HK-2 (cell line): ENCODE data around the gene PCGF1.
A peak's percentile ranks its signal among the peaks of the same experiment; 100 is the strongest.

ENCODE experiments used
- DNase-seq: peaks from one replicate; pipeline ENCODE4 v3.0.0-alpha.2; 2018; ENCODE audit not compliant: unreplicated experiment

PCGF1 gene

DNA sequence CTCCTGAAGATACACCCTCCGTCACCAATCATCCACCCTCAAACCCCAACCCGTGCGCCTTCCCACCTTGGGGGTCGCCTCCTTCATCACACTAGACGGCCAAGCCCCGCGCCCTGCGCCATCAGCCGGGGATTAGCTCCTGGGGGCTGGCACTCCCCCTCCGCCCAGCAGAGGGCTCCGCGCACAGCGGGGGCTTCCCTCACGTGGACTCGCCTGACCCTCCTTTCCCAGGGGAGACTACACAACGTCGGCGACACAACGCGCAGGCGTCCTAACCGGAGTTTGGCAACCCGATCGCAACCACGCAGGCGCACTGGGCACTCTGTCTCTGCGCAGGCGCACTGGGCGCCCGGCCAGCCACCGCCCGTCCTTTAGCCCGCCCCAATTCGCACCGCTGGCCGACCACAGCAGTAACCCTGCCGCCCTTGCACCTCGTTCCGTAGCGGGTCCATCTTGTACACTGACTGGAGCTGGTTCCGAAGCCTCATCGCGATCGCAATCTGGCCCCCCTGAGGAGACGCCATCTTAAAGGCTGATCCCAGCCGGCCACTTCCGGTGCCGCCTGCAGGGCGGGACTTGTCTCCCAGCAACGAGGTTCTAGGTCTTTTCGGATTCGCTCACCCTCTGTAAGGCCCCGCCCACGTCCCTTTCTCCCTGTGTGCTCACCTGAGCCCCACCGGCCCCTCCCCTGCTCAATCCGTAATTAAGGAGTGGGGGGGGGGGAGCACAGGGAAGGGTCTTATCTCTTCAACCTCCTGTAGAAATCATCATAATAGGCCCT is at the start of gene PCGF1:
Gene PCGF1, minus strand, starts transcription at position 551 of the 781 bp plus-strand sequence. Its CDS starts 27 bp downstream, at position 524.
- peak; percentile 96 for DNase-seq

DNA sequence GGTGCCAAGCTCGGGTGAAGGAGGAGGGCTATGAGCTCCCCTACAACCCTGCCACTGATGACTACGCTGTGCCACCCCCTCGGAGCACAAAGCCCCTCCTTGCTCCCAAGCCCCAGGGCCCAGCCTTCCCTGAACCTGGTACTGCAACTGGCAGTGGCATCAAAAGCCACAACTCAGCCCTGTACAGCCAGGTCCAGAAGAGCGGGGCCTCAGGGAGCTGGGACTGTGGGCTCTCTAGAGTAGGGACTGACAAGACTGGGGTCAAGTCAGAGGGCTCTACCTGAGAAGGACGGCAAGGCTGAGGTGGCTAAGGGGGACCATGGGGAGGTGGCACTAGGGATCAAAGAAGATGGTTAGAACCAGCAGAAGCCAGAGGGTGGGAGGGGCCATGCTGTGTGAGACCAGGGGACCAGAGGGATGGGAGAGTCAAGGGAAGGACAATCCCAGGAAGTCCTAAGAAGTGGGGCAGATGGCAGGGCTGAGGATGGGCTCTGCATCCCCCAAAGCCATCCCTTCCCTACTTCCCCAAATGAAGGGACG is 49.4 kb upstream of the PCGF1 start:
- no peak for DNase-seq

DNA sequence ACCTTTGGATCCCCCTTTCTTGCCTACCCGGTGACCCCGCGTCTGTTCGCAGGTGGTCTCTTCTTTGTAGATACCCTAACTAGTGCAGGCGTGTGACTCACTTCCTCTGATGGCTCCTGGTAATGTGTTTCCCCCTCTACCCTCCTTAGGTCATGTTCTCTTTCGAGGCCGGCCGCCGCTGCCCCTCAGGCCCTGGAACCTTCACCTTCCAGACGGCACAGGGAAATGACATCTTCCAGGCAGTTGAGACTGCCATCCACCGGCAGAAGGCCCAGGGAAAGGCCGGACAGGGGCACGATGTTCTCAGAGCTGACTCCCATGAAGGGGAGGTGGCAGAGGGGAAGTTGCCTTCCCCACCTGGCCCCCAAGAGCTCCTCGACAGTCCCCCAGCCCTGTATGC is 48.7 kb upstream of the PCGF1 start:
- no peak for DNase-seq

DNA sequence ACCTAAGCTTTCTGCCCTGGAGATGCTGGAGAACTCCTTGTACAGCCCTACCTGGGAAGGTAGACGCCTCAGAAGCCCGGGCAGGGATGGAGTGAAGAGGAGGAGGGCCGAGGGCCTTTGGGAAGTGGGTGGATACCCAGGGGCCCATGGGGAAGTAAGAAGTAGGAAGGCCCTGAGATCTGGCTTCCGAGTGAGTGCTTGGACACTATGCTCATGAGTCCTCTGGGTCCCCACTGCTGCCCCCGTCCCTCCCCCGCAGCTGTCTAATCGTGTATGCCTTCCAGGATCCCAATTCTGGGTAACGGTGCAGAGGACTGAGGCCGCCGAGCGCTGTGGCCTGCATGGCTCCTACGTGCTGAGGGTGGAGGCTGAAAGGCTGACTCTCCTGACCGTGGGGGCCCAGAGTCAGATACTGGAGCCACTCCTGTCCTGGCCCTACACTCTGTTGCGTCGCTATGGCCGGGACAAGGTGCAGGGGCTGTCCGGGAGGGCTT is 48.2 kb upstream of the PCGF1 start:
- no peak for DNase-seq

DNA sequence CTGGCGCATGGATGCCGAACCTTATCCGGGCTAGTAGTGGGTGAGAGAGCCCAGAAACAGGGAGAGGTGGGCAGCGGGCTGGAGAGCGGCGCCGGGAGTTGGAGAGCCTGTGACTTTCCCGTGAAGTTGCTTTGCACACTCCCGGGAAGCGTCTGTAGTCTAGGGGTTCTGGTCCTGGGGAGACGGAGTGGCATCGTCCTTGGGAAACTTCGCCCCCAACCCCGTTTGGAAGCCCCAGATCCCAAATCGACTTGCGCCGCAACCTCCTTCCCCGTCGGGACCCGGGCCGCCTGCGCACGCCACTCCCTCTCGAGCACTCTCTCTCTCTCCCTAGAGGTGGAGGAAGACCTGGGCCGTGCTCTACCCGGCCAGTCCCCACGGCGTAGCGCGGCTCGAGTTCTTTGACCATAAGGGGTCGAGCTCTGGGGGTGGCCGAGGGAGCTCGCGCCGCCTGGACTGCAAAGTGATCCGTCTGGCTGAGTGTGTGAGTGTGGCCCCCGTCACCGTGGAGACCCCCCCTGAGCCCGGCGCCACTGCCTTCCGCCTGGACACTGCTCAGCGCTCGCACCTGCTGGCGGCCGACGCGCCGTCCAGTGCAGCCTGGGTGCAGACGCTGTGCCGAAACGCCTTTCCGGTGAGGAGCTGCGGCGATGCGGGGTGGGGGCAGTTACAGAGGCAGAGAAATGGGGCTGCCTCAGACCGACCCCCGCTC is 47.5 kb upstream of the PCGF1 start:
- DNase-seq = peak; percentile 51

DNA sequence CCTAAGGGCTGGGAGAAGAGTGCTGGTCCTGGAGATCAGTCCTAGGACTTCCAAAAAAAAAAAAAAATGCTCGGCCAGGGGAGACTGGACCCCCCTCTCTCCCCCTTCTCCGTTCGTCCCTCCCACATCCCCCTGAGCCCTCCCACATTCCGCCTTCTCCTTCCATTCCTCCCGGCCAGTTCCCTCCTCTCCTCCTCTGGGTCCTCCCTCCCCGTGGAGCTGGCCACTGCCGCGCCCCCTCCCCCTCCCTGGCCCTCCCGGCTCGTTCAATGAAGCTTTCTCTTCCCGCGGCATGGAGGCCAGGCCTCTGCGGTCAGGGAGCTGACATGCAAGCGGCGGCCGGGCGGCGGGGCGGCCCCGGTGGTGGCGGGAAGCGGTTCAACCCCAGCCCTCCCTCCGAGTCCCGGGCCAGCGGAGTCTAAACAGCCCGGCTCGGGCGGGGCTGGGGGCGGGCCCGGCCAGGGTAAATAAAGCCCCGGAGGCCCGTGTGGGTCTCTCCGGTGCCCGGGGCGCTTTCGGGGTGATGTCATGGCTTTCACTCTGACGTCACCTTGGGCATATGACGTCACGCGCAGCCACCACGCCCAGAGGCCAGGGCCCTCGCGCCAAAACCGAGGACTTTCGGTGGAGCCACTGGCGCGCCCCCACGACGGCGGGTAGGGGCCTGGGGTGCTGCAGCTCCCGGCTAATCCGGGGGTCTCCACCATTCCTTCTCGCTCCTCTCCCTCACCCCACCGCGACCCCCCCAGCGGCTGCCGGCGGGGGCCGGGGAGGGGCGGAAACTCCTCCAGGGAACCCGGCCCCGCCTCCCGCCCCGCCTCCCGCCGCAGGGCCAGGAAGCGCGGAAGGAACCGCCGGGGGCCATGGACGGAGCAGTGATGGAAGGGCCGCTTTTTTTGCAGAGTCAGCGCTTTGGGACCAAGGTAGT is 46.7 kb upstream of the PCGF1 start, which contains the start of the genes DOK1 and LOXL3:
Gene DOK1, plus strand, starts transcription at position 829 of the 928 bp plus-strand sequence. Its CDS starts 35 bp downstream, at position 864.
Gene LOXL3, minus strand, starts transcription at position 51 of the 928 bp plus-strand sequence. CDS start 1,308 bp downstream, outside the sequence.
- DNase-seq = peak; percentile 86

DNA sequence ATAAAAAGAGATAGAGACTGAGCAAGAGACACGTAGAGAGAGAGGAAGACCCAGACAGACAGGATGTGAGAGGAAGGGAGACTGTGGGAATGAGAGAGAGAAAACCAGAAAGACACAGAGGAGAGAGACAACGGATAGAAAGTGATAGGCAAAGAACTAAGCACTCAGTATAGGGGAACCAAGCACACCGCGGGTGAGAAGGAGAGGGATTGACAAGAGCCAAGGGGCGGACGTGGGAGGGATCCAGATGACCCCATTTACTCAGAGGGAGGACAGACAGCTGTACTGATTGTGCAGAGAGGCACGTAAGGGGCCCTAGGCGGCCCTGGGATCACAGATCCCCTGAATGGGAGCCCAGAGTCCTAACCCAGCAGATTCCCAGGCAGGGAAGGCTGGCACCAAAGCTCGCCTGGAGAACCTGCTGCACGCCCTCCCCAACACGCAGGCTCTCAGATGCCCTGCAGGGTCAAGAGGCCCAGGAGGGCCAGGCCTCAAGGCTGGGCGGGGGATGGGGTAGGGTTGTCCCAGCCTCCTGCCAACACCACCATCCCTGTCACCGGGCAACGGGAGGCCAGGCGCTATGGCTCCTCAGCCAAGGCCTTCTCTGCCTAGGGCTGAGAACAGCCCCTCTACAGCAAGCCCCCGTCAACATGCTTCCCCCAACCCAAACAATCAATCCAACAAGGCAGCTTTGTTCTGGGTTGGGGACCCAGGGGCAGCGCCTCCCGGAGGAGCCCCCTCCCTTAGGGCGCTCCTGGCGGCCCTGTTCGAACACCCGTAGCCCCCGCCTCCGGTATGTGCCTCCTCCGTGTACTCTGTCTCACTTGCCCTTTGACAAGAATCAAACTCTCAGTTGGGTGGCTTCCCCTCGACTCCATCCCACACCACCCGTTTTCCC is 45.7 kb upstream of the PCGF1 start:
- DNase-seq = no peak

DNA sequence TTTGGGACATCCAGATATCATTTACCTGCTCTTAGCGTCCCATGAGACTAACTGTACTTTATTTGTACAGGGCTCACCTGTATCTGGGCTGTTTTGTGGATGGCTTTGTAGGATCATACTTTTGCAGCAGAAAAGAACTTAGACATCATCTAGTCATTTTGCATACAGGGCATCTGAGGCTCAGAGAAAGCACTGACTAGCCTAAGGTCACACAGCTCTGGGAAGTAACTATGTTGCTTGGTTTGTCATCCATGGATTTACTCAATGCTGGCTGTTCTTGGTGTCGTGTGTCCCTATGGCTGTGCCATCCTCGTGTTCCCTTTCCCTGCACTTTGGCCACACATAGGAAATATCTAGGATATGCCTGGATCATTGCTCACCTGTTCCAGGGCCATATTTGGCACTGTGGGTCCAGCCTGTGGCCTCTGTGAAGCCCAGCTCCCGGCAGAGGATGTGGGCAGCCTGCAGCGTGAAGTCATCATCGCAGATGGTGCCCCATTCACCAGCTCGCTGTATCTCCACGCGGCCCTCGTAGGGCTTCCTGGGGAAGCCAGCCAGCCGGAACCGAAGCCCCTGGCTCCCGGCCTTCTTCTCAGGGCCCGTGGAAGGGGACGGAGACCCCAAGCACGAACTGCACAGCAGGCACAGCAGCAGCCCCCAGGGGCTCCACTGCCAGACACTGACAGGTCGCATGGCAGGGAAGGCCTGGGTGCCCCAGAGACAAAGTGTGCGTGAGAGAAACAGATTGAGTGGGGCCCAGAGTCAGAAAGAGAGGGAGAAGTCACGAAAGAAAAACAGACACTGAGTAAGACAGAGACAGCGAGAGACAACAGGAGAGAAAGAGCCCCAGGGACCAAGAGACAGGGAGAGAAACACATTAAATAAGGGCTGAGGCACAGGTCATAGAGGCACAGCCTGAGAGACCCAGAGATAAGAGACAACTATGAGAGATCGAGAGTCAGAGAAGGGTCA is 44.7 kb upstream of the PCGF1 start:
- no peak for DNase-seq

DNA sequence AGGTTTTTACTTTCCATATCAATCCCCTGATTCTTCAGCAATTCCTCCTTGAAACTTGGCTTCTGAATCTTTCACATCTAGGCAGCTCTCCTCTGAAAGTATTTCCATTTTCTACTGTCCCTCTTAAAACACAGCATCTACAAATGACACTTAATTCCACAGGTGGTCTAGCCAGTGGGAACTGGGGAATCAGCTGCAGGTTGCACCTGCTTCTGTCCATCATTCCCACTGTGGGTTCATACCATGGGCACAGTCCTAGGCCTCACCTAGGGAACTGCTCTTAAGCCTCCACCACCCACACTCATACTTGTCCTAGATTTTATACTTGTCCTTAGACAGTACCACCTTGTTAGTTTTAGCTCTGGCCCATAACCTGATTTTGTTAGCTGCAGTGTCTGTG is 44.0 kb upstream of the PCGF1 start:
- DNase-seq = no peak

DNA sequence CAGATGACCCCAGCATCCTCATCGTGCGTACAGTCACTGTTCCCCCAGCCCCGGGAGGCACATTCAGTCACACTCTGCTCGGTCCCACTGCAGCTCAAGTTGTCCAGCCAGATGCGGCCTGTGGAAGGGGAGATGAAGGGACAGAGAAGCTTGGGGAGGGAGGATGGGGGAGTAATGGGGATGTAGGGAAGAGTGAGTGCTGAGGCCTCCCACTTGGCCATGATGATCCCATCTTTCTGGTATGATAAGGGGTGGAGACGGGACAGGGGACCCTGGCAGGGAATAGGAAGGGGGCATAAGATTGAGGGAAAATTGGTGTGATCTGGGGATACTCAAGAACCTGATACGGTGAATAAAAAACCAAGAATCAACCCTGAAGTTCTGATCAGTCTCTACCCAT is 42.7 kb upstream of the PCGF1 start:
- DNase-seq = no peak

DNA sequence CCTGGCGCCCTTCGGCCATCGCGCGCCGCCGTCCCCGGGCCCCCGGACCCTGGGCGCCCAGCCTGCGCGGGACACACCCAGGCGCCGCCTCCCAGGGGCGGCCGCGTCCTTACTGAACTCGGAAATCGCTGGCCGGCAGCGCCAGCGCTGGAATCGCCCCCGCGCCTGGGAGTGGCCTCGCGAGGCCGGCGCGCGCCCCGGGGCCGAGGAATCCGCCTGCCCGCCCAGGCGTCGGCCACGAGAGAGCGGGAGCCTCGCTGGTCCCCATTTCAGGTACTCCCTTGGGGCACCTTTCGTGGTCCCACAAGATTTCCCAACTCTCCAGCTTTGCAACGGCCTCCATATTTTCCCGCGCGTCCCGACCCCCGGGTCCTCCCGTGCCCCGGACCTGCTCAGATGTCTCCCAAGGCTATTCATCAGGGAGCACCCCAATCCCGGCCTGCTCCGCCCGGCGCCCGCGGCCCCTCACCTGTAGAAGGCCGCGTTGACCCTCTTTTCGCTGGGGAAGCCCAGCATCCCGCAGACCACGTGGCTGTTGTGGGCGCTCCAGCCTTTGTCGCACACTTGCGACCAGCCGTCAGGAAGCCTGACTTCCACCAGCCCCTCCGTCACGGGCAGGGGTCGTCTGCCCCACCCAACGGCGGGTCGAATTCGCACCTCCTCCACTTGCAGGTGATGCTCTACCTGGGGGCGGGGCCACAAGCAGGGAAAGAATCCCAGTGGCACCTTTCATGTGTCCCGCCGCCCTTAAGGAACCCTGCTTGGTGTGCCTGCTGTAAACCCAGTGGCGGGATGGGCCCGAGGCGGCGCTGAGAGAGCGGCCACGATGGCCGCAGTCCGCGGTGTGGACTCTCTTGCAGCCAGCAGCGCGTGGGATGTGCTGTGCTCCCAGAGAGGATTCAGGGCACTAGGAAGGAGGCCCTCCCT is 41.7 kb upstream of the PCGF1 start:
- DNase-seq = peak; percentile 71

DNA sequence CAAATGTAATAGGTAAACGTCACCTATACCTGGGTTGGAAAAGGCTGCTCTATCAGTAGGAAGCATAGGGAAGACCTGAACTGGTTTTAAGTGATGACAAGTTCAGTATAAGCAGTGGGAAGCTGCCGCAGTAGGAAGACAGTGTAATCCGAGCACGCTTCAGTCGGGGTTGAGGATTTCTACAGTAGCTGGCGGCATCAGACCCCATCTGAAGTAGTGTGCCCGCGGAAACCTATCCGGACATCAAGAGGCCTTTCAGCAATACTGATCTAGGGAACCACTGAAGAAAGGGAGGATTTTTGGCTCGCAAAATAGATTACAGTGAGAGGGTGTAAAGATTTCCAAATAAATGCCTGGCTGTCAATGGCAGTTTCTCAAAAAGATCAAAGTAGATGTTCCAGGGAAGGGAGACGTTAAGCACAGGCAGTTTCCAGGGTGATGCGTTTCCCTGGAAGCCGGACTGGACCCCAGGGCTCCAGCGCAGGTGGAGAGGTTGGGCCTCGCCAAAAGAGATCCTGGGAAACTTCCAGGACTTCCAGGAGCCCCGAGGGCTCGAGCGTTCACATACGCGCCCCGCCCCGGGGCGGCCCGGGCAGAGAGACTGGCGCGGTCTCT is 40.9 kb upstream of the PCGF1 start:
- no peak for DNase-seq

DNA sequence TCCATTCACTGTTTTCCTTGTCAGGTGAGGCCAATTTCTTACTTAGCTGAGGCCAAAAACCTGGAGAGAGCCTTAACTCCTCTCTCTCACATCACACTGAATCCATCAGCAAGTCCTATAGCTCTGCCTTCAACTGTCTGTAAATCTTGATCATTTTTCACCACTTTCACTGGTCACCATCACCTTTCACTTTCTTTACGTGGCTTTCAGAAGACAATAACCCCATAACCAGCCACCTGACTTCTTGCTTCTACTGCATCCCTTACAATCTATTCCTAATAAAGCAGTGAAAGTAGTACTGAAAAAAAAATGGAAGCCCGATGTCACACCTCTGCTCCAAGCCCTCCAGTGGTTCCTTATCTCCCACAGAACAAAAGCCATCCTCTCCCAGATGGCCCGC is 38.5 kb upstream of the PCGF1 start:
- no peak for DNase-seq

DNA sequence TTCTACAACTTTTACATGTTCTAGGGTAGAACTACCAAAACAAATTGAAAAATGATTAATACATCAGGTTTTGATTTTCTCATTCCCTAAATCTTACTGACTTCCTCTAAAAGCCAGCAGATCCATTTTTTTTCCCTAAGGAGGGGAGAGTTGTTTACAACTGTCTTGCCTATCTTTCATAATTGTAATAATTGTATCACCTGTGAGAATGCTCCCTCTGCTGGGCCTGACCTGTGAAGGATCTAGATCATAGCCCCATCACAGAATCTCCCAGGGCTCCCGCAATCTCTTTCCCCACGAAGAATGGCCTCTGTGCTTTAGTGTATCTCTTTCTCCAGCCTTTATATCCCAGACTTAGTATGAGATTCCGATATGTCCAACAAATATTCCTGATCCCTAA is 37.1 kb upstream of the PCGF1 start:
- no peak for DNase-seq

DNA sequence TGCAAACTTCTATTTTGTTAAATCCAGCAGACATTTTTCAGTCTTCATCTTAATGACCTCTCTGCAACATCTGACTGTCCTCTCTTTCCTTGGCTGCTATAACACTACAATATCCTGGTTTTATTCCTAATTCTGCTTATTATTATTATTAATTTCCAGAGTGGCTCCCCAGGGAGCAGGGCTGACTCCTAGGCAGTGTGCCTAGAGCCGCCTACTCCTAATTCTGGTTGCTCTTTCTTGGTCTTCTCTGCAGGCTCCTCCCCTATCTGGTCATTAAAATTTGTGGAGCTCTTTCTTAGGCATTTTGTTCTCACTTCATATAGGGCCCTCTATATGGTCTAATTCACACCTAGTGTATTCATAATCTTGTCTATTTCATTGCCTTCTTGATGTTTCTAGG is 35.5 kb upstream of the PCGF1 start:
- DNase-seq = no peak

DNA sequence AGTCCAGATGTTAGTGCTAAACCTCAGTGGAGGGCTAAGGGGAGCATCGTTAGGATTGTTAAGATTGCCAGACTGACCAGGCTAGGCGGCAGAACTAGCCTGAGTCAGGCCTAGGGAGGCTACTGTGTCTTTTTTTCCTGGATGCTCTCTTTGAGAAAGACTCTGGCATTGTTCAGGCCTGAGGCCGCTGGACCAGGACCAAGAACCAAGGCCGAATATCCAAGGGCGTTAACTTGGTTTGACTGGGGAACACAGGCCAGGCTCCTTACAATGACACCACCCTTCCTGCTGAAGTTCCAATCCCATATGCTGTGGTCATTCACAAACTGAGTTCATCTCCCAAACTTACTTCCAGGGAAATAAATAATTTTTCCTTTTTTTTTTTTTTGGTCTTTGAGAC is 32.8 kb upstream of the PCGF1 start:
- DNase-seq = no peak

DNA sequence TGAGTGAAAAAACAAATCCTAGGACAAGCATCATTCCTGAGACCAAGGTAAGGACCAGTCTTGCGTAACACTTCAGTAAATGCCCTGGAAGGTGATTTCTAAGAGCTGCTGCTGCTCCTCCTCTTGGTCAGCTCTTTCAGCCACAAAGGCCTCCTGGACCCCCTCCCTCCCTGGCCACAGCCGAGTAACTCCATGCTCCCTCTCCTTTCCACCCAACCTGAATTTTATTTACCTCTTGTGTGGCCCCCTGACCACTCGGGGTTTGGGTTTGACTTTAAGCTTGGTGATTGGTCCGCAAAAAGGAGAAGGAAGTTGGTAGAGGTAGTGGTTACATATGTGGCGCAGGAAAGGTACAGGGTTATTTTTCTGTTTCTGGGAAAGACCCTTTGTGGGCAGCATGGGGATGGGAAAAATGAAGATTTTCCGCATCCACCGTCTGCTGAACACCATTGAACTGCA is 31.4 kb upstream of the PCGF1 start:
- no peak for DNase-seq

DNA sequence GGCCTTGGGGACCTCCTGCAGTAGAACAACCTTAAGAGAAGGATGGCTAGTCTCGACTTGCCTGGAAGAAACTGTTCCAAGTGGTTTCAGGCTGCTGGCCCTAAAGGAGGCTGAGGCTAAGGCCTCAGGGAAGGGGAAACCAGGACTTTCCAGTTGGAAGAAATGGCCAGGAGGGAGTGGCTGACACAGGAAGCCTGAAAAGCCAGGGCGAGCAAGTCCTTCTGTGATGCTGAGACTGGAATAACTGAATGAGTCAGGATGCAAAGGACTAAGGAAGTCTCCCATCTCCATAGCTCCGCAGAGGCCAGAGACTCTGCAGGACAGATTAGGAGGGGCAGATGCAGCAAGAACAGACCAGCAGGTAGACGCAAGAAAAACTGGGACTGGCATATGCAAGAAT is 29.6 kb upstream of the PCGF1 start:
- DNase-seq = no peak
